Activated naive CD8-positive, alpha-beta T cell treated with anti-CD3 and anti-CD28 coated beads, Interleukin-2, amount 50 U/mL, for 24 hours (primary cell): Measurements from ENCODE around the gene YIPF6.
"Not testable (repeated sequence)": the region's sequence is repeated elsewhere in the genome, so short reads cannot be mapped to it uniquely, and the experiment has no call there.

Source experiments
- ATAC-seq: fragments of 150-1000 bp; cut with Tn5 transposase; one replicate; pipeline ENCODE4 v1.10.0; 2021
- DNase-seq: peaks from one replicate; pipeline ENCODE4 v3.0.0; 2021
- H3K27ac Mint-ChIP-seq: one replicate; pipeline ENCODE4 v1.8.0; 2021; ENCODE audit warnings: mild to moderate bottlenecking, mixed read lengths
- H3K27me3 Mint-ChIP-seq: one replicate; pipeline ENCODE4 v1.8.0; 2021; ENCODE audit warnings: mixed read lengths
- H3K36me3 Mint-ChIP-seq: one replicate; pipeline ENCODE4 v1.8.0; 2021; ENCODE audit warnings: low read depth, mixed read lengths
- H3K4me1 Mint-ChIP-seq: one replicate; pipeline ENCODE4 v1.8.0; 2021; ENCODE audit warnings: mixed read lengths
- H3K4me3 Mint-ChIP-seq: one replicate; pipeline ENCODE4 v1.8.0; 2021; ENCODE audit warnings: mild to moderate bottlenecking, moderate library complexity, mixed read lengths
- H3K9me3 Mint-ChIP-seq: one replicate; pipeline ENCODE4 v1.8.0; 2021; ENCODE audit warnings: mixed read lengths

The YIPF6 gene

GRCh38 chrX:68536884-68537283 is 38.0 kb downstream of the YIPF6 start:
- DNase-seq (no peak), ATAC-seq (no peak)
- peaks cover 4% of the 10 kb centered on the region for H3K9me3 Mint-ChIP-seq
- H3K27me3 Mint-ChIP-seq: no peaks in the 10 kb centered on the region
- H3K4me3 Mint-ChIP-seq: no peak overlapping the region
- H3K4me1 Mint-ChIP-seq: peaks cover 7% of the 10 kb centered on the region
- H3K36me3 Mint-ChIP-seq: peaks cover 14% of the 10 kb centered on the region
- peak overlapping the region; percentile 16 for H3K27ac Mint-ChIP-seq

- no peaks in the 10 kb centered on the region for H3K27me3 Mint-ChIP-seq
- DNase-seq (no peak), ATAC-seq (no peak)
- no peaks in the 10 kb centered on the region for H3K4me1 Mint-ChIP-seq
- H3K4me3 Mint-ChIP-seq: no peak overlapping the region
- no peak overlapping the region for H3K27ac Mint-ChIP-seq
- no peaks in the 10 kb centered on the region for H3K9me3 Mint-ChIP-seq
- no peaks in the 10 kb centered on the region for H3K36me3 Mint-ChIP-seq
Measured at GRCh38 chrX:68550193-68550592, 51.3 kb downstream of the YIPF6 start.

GRCh38 chrX:68556036-68556435 is 57.2 kb downstream of the YIPF6 start:
- Mint-ChIP-seq H3K36me3 (peaks cover 2% of the 10 kb centered on the region), H3K27me3 (no peaks in the 10 kb centered on the region), H3K4me3 (no peak overlapping the region), H3K27ac (no peak overlapping the region), H3K4me1 (no peaks in the 10 kb centered on the region), H3K9me3 (peaks cover 4% of the 10 kb centered on the region)
- ATAC-seq (no peak), DNase-seq (no peak)

- not testable (repeated sequence) for DNase-seq, H3K27me3 Mint-ChIP-seq, H3K4me3 Mint-ChIP-seq, H3K9me3 Mint-ChIP-seq, H3K36me3 Mint-ChIP-seq, ATAC-seq, H3K4me1 Mint-ChIP-seq, H3K27ac Mint-ChIP-seq
Measured at GRCh38 chrX:68557126-68557525, 58.3 kb downstream of the YIPF6 start.

- not testable (repeated sequence) for DNase-seq, H3K27ac Mint-ChIP-seq, H3K4me1 Mint-ChIP-seq, H3K27me3 Mint-ChIP-seq, ATAC-seq, H3K4me3 Mint-ChIP-seq, H3K36me3 Mint-ChIP-seq, H3K9me3 Mint-ChIP-seq
Measured at GRCh38 chrX:68559905-68560304, 61.1 kb downstream of the YIPF6 start.

GRCh38 chrX:68568136-68568535 is 69.3 kb downstream of the YIPF6 start:
- Mint-ChIP-seq H3K27me3 (no peaks in the 10 kb centered on the region), H3K9me3 (peaks cover 5% of the 10 kb centered on the region), H3K4me3 (no peak overlapping the region), H3K4me1 (peaks cover 26% of the 10 kb centered on the region), H3K27ac (no peak overlapping the region), H3K36me3 (peaks cover 13% of the 10 kb centered on the region)
- ATAC-seq (peak; percentile 33), DNase-seq (no peak)

GRCh38 chrX:68570598-68570997 is 71.7 kb downstream of the YIPF6 start:
- DNase-seq (no peak), ATAC-seq (no peak)
- no peak overlapping the region for H3K4me3 Mint-ChIP-seq
- H3K27me3 Mint-ChIP-seq: no peaks in the 10 kb centered on the region
- H3K36me3 Mint-ChIP-seq: peaks cover 11% of the 10 kb centered on the region
- no peaks in the 10 kb centered on the region for H3K9me3 Mint-ChIP-seq
- peaks cover 26% of the 10 kb centered on the region for H3K4me1 Mint-ChIP-seq
- no peak overlapping the region for H3K27ac Mint-ChIP-seq

- no peaks in the 10 kb centered on the region for H3K27me3 Mint-ChIP-seq
- ATAC-seq: peak; percentile 41
Measured at GRCh38 chrX:68571292-68571609, 72.4 kb downstream of the YIPF6 start.

GRCh38 chrX:68571610-68572311 is 72.9 kb downstream of the YIPF6 start:
- peaks cover 7% of the 10 kb centered on the region for H3K36me3 Mint-ChIP-seq
- no peak overlapping the region for H3K4me3 Mint-ChIP-seq
- no peaks in the 10 kb centered on the region for H3K9me3 Mint-ChIP-seq
- peaks cover 26% of the 10 kb centered on the region for H3K4me1 Mint-ChIP-seq
- no peaks in the 10 kb centered on the region for H3K27me3 Mint-ChIP-seq
- peak; percentile 93 for ATAC-seq
- DNase-seq: no peak
- H3K27ac Mint-ChIP-seq: peak overlapping the region; percentile 41

More at GRCh38 chrX:68571292-68571609, 72.4 kb downstream of the YIPF6 start:
- peaks cover 9% of the 10 kb centered on the region for H3K36me3 Mint-ChIP-seq
- no peak overlapping the region for H3K4me3 Mint-ChIP-seq
- no peak for DNase-seq
- H3K27ac Mint-ChIP-seq: no peak overlapping the region
- no peaks in the 10 kb centered on the region for H3K9me3 Mint-ChIP-seq
- H3K4me1 Mint-ChIP-seq: peaks cover 26% of the 10 kb centered on the region

- Mint-ChIP-seq H3K36me3 (peaks cover 4% of the 10 kb centered on the region), H3K27me3 (no peaks in the 10 kb centered on the region), H3K27ac (no peak overlapping the region), H3K9me3 (no peaks in the 10 kb centered on the region), H3K4me1 (peaks cover 18% of the 10 kb centered on the region), H3K4me3 (no peak overlapping the region)
- DNase-seq (no peak), ATAC-seq (no peak)
Measured at GRCh38 chrX:68574240-68574639, 75.4 kb downstream of the YIPF6 start.

GRCh38 chrX:68579810-68580209 is 81.0 kb downstream of the YIPF6 start:
- H3K4me3 Mint-ChIP-seq: no peak overlapping the region
- no peaks in the 10 kb centered on the region for H3K9me3 Mint-ChIP-seq
- no peaks in the 10 kb centered on the region for H3K27me3 Mint-ChIP-seq
- no peaks in the 10 kb centered on the region for H3K4me1 Mint-ChIP-seq
- ATAC-seq: no peak
- peaks cover 4% of the 10 kb centered on the region for H3K36me3 Mint-ChIP-seq
- DNase-seq: no peak
- no peak overlapping the region for H3K27ac Mint-ChIP-seq

GRCh38 chrX:68584221-68584620 is 85.4 kb downstream of the YIPF6 start:
- Mint-ChIP-seq H3K4me3 (no peak overlapping the region), H3K9me3 (peaks cover 4% of the 10 kb centered on the region), H3K4me1 (no peaks in the 10 kb centered on the region), H3K27ac (no peak overlapping the region), H3K36me3 (peaks cover 12% of the 10 kb centered on the region), H3K27me3 (no peaks in the 10 kb centered on the region)
- DNase-seq (no peak), ATAC-seq (no peak)
